IMR-90 (cell line): ENCODE data around the gene STAM. TPM values are rescaled to one million over a fixed set of nuclear protein-coding genes. Genes with fewer than 3 reads are reported as not detected.

Source experiments
- ATAC-seq: fragments of 200-7000 bp; cut with Tn5 transposase; 2 replicates; pipeline ENCODE4 v1.9.1; 2020; ENCODE audit warnings: low read depth, mild to moderate bottlenecking, moderate library complexity
- BruUV-seq: library from RNA; stranded (reverse); fragments of 400-500 nt; replicated peaks from 2 replicates; lab custom pipeline; 2021; lab: Mats Ljungman, UMichigan
- CTCF ChIA-PET: fragments of 300-600 bp; formaldehyde crosslinking; extraction: SDS; loops from one replicate; lab custom pipeline; 2021; ENCODE audit warnings: antibody characterized with exemption; lab: Yijun Ruan, JAX
- POLR2A ChIA-PET: fragments of 300-600 bp; sonication (Branson Sonifier 250); formaldehyde crosslinking; loops from one replicate; lab custom pipeline; 2022; ENCODE audit warnings: antibody characterized with exemption; ENCODE audit not compliant: unreplicated experiment; lab: Charles Lee
- DNase-seq: peaks from one replicate; pipeline ENCODE4 v3.0.0; 2013
- H2AFZ ChIP-seq: replicated peaks from 2 replicates; pipeline ENCODE3; 2013; ENCODE audit warnings: low read length, mild to moderate bottlenecking; ENCODE audit not compliant: poor library complexity
- H2AK5ac ChIP-seq: 2 replicates; pipeline ENCODE4 v1.6.1; 2013; ENCODE audit warnings: low read depth, low read length, inconsistent platforms
- H2AK9ac ChIP-seq: replicated peaks from 2 replicates; pipeline ENCODE3; 2013; ENCODE audit warnings: mild to moderate bottlenecking, low read depth, low read length, moderate library complexity; ENCODE audit not compliant: poor library complexity
- H2BK120ac ChIP-seq: 2 replicates; pipeline ENCODE4 v1.6.1; 2013; ENCODE audit warnings: low read depth, low read length, inconsistent platforms
- H2BK15ac ChIP-seq: 3 replicates; pipeline ENCODE4 v1.6.1; 2013; ENCODE audit warnings: low read depth, low read length, inconsistent platforms
- H2BK20ac ChIP-seq: 2 replicates; pipeline ENCODE4 v1.6.1; 2013; ENCODE audit warnings: low read depth, mild to moderate bottlenecking, inconsistent platforms, low read length, moderate library complexity
- H2BK5ac ChIP-seq: 2 replicates; pipeline ENCODE4 v1.6.1; 2013; ENCODE audit warnings: mild to moderate bottlenecking, low read depth, low read length, inconsistent platforms; ENCODE audit not compliant: poor library complexity, severe bottlenecking
- H3K14ac ChIP-seq: replicated peaks from 2 replicates; pipeline ENCODE4 v1.6.1; 2013; ENCODE audit warnings: low read depth, low read length, inconsistent platforms
- H3K18ac ChIP-seq: 2 replicates; pipeline ENCODE4 v1.6.1; 2013; ENCODE audit warnings: low read depth, low read length, control low read depth
- H3K23ac ChIP-seq: 2 replicates; pipeline ENCODE4 v1.6.1; 2013; ENCODE audit warnings: low read depth, low read length, inconsistent platforms
- H3K27ac ChIP-seq: 2 replicates; pipeline ENCODE4 v1.5.1; 2013; ENCODE audit warnings: mild to moderate bottlenecking, control low read depth, low read length; ENCODE audit not compliant: insufficient read depth
- H3K27me3 ChIP-seq: 2 replicates; pipeline ENCODE4 v1.6.1; 2013; ENCODE audit warnings: low read length; ENCODE audit not compliant: control insufficient read depth, insufficient read depth
- H3K36me3 ChIP-seq: 2 replicates; pipeline ENCODE4 v1.6.1; 2013; ENCODE audit warnings: low read length, mixed read lengths; ENCODE audit not compliant: control insufficient read depth, insufficient read depth
- H3K4ac ChIP-seq: 2 replicates; pipeline ENCODE4 v1.6.1; 2013; ENCODE audit warnings: low read depth, low read length, inconsistent platforms
- H3K4me1 ChIP-seq: 2 replicates; pipeline ENCODE4 v1.6.1; 2013; ENCODE audit warnings: low read length, mixed read lengths; ENCODE audit not compliant: control insufficient read depth, insufficient read depth
- H3K4me2 ChIP-seq: 2 replicates; pipeline ENCODE4 v1.6.1; 2013; ENCODE audit warnings: low read depth, mild to moderate bottlenecking, control low read depth, low read length, moderate library complexity
- H3K4me3 ChIP-seq: 2 replicates; pipeline ENCODE4 v1.5.1; 2013; ENCODE audit warnings: low read depth, mild to moderate bottlenecking, control low read depth, low read length, moderate library complexity; ENCODE audit not compliant: insufficient read depth
- H3K56ac ChIP-seq: 2 replicates; pipeline ENCODE4 v1.6.1; 2013; ENCODE audit warnings: low read length, inconsistent platforms; ENCODE audit not compliant: insufficient read depth; ENCODE audit errors: extremely low read depth
- H3K79me1 ChIP-seq, 2 experiments: 2 replicates each; pipeline ENCODE4 v1.6.1; 2013; ENCODE audit warnings: low read length in 2 of 2, inconsistent platforms in 1 of 2, low read depth in 1 of 2
- H3K9ac ChIP-seq: 2 replicates; pipeline ENCODE4 v1.6.1; 2013; ENCODE audit warnings: low read depth, low read length, control low read depth
- H3K9me1 ChIP-seq: 2 replicates; pipeline ENCODE4 v1.6.1; 2013; ENCODE audit warnings: low read length, inconsistent platforms; ENCODE audit not compliant: insufficient read depth
- H3K9me3 ChIP-seq: 2 replicates; pipeline ENCODE4 v1.6.1; 2013; ENCODE audit warnings: low read length; ENCODE audit not compliant: control insufficient read depth, insufficient read depth
- H4K20me1 ChIP-seq: 2 replicates; pipeline ENCODE4 v1.6.1; 2013; ENCODE audit warnings: low read length, inconsistent platforms; ENCODE audit not compliant: insufficient read depth
- H4K5ac ChIP-seq: 2 replicates; pipeline ENCODE4 v1.6.1; 2013; ENCODE audit warnings: mild to moderate bottlenecking, low read depth, low read length, control low read depth
- H4K8ac ChIP-seq, 2 experiments: 2 replicates each; pipeline ENCODE4 v1.6.1; 2013; ENCODE audit warnings: low read depth in 2 of 2, low read length in 2 of 2, control low read depth in 1 of 2, inconsistent platforms in 1 of 2
- H4K91ac ChIP-seq: 2 replicates; pipeline ENCODE4 v1.6.1; 2013; ENCODE audit warnings: low read depth, low read length, inconsistent platforms; ENCODE audit not compliant: insufficient read depth
- BHLHE40 ChIP-seq: fragments of 150-350 bp; IDR thresholded peaks from 2 replicates; pipeline ENCODE4 v1.6.1; 2016; ENCODE audit warnings: mild to moderate bottlenecking, low read depth, low read length
- CEBPB ChIP-seq: IDR thresholded peaks from 2 replicates; pipeline ENCODE4 v1.6.1; 2012; ENCODE audit warnings: low read depth, low read length, improper control_type of control experiment
- CHD1 ChIP-seq: IDR thresholded peaks from 2 replicates; pipeline ENCODE4 v1.6.1; 2012; ENCODE audit warnings: low read depth, low read length, improper control_type of control experiment
- ELK1 ChIP-seq: fragments of 150-350 bp; IDR thresholded peaks from 2 replicates; pipeline ENCODE4 v1.6.1; 2016; ENCODE audit warnings: low read depth, mild to moderate bottlenecking, low read length, moderate library complexity, borderline replicate concordance
- FOS ChIP-seq: fragments of 150-350 bp; IDR thresholded peaks from 2 replicates; pipeline ENCODE4 v1.6.1; 2016; ENCODE audit warnings: low read depth, low read length
- MAFK ChIP-seq: IDR thresholded peaks from 2 replicates; pipeline ENCODE4 v1.6.1; 2012; ENCODE audit warnings: low read depth, low read length, improper control_type of control experiment
- MAZ ChIP-seq: IDR thresholded peaks from 2 replicates; pipeline ENCODE4 v1.6.1; 2012; ENCODE audit warnings: low read depth, mild to moderate bottlenecking, low read length, improper control_type of control experiment, moderate library complexity, borderline replicate concordance
- MXI1 ChIP-seq: IDR thresholded peaks from 2 replicates; pipeline ENCODE4 v1.6.1; 2012; ENCODE audit warnings: low read depth, mild to moderate bottlenecking, low read length, moderate library complexity, borderline replicate concordance
- NFE2L2 ChIP-seq: fragments of 150-350 bp; IDR thresholded peaks from 2 replicates; pipeline ENCODE4 v1.6.1; 2016; ENCODE audit warnings: low read depth, mild to moderate bottlenecking, low read length
- POLR2A ChIP-seq: IDR thresholded peaks from 2 replicates; pipeline ENCODE4 v1.6.1; 2012; ENCODE audit warnings: mild to moderate bottlenecking, low read depth, low read length
- RAD21 ChIP-seq: IDR thresholded peaks from 2 replicates; pipeline ENCODE4 v1.6.1; 2012; ENCODE audit warnings: low read length, improper control_type of control experiment
- RCOR1 ChIP-seq: IDR thresholded peaks from 2 replicates; pipeline ENCODE4 v1.6.1; 2012; ENCODE audit warnings: mild to moderate bottlenecking, low read length, improper control_type of control experiment; ENCODE audit not compliant: insufficient replicate concordance
- RFX5 ChIP-seq: IDR thresholded peaks from 2 replicates; pipeline ENCODE4 v1.8.0; 2012; ENCODE audit warnings: low read depth, mild to moderate bottlenecking, low read length, moderate library complexity
- SMC3 ChIP-seq: fragments of 150-350 bp; IDR thresholded peaks from 2 replicates; pipeline ENCODE4 v1.6.1; 2016; ENCODE audit warnings: low read depth, mild to moderate bottlenecking, antibody characterized with exemption, low read length, moderate library complexity
- dilution Hi-C: fragments of 300-500 bp; cut with HindIII; formaldehyde crosslinking; loops from one replicate; pipeline ENCODE4 v1.14.3; 2018; ENCODE audit warnings: low sequenced_read_pairs; ENCODE audit not compliant: unreplicated experiment
- in situ Hi-C: fragments of 300-500 bp; cut with MboI; formaldehyde crosslinking; loops from 3 replicates; pipeline ENCODE4 v1.14.3; 2019; ENCODE audit warnings: low sequenced_read_pairs, inconsistent platforms, mixed read lengths
- intact Hi-C: fragments of 100-400 bp; cut with micrococcal nuclease; formaldehyde crosslinking; loops from 2 replicates; pipeline ENCODE4 v1.10.0; 2022
- polyA plus RNA-seq, 3 experiments: library from polyadenylated mRNA; depleted of rRNA; stranded (reverse); fragments of >200 nt; gene quantifications; 2 replicates each; pipeline ENCODE4 v1.2.3, GENCODE V29; 2012; ENCODE audit warnings: low replicate concordance in 1 of 3
- total RNA-seq: library from RNA; depleted of rRNA; stranded (reverse); fragments of >200 nt; gene quantifications from 2 replicates; pipeline ENCODE4 v1.2.3, GENCODE V29; 2012
- TF ChIP-seq, protein P1 (sequence below): conservative IDR thresholded peaks from 2 replicates; pipeline ENCODE4 v1.5.1; 2012; ENCODE audit warnings: mild to moderate bottlenecking, low read depth, low read length, improper control_type of control experiment
- TF ChIP-seq, protein P2 (sequence below): fragments of 150-350 bp; IDR thresholded peaks from 2 replicates; pipeline ENCODE4 v1.6.1; 2017; ENCODE audit warnings: mild to moderate bottlenecking, antibody characterized with exemption, low read length, low read depth

STAM gene
- total and polyA plus RNA-seq, 2 of the 4 experiments (the other 2 are of a cell fraction), result 22.9 to 23.3 TPM

DNA sequence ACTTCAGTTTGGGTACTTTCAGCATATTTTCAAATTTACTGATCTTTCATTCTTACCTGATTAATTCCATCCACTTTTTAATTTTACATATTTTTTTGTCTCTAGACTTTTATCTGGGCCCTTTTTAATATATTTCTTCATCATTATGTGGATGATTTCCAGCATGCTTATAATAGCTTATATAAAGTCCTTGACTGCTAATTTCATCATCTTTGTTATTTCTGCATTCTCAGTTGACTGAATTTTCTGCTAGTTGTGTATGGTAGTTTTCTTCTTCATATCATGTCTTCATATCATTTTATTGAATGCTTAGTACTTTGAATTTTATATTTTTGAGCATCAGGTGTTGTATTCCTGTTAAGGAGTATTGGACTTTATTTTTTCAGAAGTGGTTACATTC, 39.6 kb downstream of the STAM start:
- in situ Hi-C loops, result no loop called here
- Histone ChIP-seq H3K23ac (no peak overlapping the region), H3K36me3 (peaks cover 2% of the 10 kb centered on the region; the same call in 1 of the 2 replicates), H2BK20ac (no peak overlapping the region), H4K20me1 (no peaks in the 10 kb centered on the region; the same call in 1 of the 2 replicates), H3K27me3 (no peaks in the 10 kb centered on the region), H2AK9ac (no peak overlapping the region), H2AK5ac (no peak overlapping the region), H3K9me1 (peaks cover 10% of the 10 kb centered on the region), H3K4me3 (no peak overlapping the region), H2AFZ (no peak overlapping the region), H4K8ac (no peak overlapping the region), H3K9me3 (no peaks in the 10 kb centered on the region), H3K9ac (no peak overlapping the region), H3K18ac (no peak overlapping the region), H2BK120ac (no peak overlapping the region), H3K79me1 (peaks cover 23 to 53% of the 10 kb centered on the region in 2 experiments), H3K4me1 (no peaks in the 10 kb centered on the region; the same call in 1 of the 2 replicates), H2BK5ac (no peak overlapping the region), H2BK15ac (no peak overlapping the region), H4K91ac (no peak overlapping the region), H3K56ac (no peak overlapping the region), H3K14ac (no peak overlapping the region), H3K27ac (no peak overlapping the region), H3K4me2 (no peak overlapping the region), H3K4ac (no peak overlapping the region), H4K5ac (no peak overlapping the region)
- intact Hi-C loops, result no loop called here
- dilution Hi-C loops, result no loop called here
- BruUV-seq, result no TSS peak
- ChIA-PET CTCF (no interaction called here), POLR2A (interaction anchor here (0.6 kb wide), 1 partner anchor 41 kb away, joined by 4 read pairs; no protein-coding TSS in a partner anchor)
- TF ChIP-seq MAZ (no peak), SMC3 (no peak), RFX5 (no peak), ELK1 (no peak), BHLHE40 (no peak), FOS (no peak), NFE2L2 (no peak), MAFK (no peak), CEBPB (no peak), MXI1 (no peak), RAD21 (no peak), POLR2A (no peak), RCOR1 (no peak), CHD1 (no peak)
- TF ChIP-seq, protein P1, sequence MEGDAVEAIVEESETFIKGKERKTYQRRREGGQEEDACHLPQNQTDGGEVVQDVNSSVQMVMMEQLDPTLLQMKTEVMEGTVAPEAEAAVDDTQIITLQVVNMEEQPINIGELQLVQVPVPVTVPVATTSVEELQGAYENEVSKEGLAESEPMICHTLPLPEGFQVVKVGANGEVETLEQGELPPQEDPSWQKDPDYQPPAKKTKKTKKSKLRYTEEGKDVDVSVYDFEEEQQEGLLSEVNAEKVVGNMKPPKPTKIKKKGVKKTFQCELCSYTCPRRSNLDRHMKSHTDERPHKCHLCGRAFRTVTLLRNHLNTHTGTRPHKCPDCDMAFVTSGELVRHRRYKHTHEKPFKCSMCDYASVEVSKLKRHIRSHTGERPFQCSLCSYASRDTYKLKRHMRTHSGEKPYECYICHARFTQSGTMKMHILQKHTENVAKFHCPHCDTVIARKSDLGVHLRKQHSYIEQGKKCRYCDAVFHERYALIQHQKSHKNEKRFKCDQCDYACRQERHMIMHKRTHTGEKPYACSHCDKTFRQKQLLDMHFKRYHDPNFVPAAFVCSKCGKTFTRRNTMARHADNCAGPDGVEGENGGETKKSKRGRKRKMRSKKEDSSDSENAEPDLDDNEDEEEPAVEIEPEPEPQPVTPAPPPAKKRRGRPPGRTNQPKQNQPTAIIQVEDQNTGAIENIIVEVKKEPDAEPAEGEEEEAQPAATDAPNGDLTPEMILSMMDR, result no peak
- TF ChIP-seq, protein P2, sequence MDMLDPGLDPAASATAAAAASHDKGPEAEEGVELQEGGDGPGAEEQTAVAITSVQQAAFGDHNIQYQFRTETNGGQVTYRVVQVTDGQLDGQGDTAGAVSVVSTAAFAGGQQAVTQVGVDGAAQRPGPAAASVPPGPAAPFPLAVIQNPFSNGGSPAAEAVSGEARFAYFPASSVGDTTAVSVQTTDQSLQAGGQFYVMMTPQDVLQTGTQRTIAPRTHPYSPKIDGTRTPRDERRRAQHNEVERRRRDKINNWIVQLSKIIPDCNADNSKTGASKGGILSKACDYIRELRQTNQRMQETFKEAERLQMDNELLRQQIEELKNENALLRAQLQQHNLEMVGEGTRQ, result no peak
- ATAC-seq, result no peak
- DNase-seq, result no peak
